NOMO-1 (cell line): ENCODE data around the gene OBSL1.

Experiments
- DNase-seq, 2 experiments: peaks; one replicate each; lab custom pipeline; 2025; ENCODE audit not compliant: unreplicated experiment in 2 of 2; lab: John Stamatoyannopoulos, UW

The OBSL1 gene

DNA sequence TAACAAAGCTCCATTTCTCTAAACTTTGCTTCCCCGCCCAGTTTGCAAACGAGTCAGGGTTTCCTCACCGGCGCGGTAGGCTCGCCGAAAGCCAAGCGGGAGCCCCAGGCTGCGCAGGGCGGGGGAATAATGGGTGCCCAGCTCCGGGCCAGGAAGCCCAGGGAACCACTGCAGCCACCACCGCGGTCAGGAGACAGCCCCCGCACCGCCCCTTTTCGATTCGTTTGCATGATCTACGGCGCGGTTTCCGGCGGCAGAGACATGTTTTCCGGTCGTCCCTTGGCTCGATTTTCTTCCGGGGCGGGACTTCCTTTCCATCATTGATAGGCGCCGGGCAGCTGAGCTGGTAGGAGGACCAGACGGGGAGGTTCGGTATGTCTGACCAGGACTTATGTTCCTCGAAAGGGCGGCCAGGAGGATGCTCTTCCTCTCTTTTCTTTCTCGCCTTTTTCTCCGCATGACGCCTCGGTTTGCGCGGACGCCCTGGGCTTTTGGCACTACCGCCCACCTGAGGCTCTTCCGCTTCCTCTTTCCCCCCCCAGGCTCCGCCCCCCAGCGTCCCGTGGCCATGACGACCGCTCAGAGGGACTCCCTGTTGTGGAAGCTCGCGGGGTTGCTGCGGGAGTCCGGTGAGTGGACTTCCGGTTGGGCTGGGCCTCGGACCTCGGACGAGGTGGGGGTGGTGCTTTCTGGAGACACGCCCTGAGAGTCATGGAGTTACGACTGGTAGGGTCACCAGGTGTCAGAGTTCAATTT lies 26.4 kb upstream of the OBSL1 start, which contains the start of gene STK11IP:
TSS of gene STK11IP (plus strand) at position 306 of the 756 bp plus-strand sequence. CDS start at position 569, 263 bp downstream.
- peak; percentile 97 to 98 for DNase-seq

DNA sequence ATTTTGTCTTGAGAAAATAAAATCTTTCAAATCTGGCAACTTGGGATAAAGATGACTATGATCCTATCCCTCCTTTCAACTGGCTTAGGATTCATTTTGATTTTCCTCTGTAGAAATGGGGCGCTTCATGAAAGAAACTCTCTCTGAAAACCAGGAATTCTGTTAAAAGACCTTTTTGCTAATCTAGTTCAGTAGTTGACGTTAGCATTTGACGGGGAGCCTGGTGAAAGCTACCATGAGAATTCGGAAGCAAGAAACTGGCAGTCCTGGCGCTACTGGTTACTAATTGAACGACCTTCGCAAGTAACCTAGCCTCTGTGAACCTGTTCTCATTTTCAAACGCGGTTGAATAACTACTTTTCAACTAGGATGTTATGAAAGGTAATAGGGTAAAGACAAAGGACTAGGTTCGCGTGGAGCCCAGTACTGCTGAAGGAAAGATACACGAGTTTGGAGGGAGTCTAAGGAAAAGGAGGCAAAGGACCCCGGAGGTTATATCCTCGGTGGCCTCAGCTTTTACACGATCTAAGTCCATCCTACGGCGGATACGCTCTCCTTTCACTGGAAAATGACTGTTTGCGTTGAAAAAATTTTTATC lies 25.7 kb upstream of the OBSL1 start:
- peak; percentile 29 to 34 for DNase-seq

DNA sequence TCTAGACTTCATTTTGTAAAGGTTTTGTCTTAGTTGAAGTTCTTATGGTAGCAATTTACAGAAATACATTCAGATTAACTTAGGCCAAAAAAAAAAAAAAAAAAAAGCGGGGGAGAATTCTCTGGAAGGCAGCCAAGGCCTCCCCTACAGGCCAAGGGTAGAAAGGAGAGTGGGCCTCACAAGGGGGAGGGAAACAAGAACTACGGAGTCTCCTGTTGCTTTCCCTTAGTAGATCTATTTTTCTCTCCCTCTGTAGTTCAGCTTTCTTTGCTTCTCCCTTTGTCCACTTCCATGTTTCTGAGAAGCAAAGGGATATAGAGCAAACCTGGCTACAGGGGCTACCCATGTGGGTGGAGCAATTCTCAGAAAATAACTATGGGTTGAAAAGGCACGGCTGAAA lies 23.9 kb upstream of the OBSL1 start:
- no peak for DNase-seq

DNA sequence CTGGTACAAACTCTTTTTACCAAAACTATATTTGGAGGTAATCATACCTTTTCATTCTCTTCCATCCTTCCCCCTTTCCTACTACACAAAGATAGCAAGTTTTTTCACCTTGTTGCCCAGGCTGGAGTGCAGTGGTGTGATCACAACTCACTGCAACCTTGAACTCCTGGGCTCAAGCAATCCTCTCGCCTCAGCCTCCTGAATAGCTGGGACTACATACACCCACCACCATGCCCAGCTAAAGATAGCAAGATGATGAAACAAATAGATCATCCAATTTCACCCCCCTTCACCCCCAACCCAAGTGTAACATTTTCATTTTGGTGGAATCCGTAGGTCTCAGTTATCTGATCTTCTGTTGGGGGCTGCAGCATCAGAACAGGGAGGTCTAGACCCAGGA lies 21.8 kb upstream of the OBSL1 start:
- DNase-seq = no peak

DNA sequence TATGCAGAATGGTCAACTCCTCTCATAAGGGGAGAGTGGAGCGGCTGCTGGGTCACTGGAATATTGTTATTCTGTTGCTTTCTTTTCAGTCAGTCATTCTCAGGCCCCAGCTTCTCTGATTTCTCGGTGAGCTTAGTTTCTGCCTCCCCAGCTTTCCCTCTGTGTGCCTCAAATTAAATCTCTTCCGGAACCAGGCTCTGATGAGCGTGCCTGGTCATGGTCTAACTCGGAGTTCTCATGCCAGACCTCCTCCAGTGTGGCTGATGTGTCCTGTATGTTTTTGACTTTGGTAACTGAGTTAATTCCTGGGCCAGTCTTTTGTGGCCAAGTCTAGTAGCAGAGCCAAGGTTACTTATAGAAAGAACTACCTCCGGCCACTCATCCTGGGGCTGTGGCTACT lies 21.4 kb upstream of the OBSL1 start:
- DNase-seq = no peak

DNA sequence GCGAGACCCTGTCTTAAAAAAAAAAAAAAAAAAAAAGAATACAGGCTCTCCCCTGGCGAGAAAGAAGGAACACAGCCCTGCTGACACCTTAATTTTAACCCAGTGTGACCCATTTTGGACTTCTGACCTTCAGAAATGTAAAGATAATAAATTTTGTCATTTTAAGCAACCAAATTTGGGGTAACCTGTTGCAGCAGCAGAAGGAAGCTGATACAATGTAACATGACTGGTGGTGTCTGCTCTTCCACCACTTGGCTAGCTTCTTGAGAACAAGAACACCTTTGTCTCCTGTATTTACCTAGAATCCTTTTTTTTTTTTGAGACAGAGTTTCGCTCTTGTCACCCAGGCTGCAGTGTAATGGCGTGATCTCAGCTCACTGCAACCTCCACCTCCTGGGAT lies 19.8 kb upstream of the OBSL1 start:
- DNase-seq = no peak

DNA sequence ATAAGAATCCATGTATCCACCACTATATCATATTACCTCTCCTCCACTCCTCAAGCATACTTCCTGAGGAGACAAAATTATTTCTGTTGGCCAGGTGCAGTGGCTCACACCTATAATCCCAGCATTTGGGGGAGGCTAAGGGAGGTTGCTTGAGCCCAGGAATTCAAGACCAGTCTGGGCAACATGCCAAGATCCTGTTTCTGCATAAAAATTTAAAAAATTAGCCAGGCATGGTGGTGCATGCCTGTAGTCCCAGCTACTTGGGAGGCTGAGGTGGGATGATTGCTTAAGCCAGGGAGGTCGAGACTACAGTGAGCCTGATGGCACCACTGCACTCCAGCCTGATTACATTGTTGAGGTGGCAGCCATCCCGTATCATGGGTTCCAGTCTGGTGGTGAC lies 10.0 kb upstream of the OBSL1 start:
- DNase-seq = no peak

DNA sequence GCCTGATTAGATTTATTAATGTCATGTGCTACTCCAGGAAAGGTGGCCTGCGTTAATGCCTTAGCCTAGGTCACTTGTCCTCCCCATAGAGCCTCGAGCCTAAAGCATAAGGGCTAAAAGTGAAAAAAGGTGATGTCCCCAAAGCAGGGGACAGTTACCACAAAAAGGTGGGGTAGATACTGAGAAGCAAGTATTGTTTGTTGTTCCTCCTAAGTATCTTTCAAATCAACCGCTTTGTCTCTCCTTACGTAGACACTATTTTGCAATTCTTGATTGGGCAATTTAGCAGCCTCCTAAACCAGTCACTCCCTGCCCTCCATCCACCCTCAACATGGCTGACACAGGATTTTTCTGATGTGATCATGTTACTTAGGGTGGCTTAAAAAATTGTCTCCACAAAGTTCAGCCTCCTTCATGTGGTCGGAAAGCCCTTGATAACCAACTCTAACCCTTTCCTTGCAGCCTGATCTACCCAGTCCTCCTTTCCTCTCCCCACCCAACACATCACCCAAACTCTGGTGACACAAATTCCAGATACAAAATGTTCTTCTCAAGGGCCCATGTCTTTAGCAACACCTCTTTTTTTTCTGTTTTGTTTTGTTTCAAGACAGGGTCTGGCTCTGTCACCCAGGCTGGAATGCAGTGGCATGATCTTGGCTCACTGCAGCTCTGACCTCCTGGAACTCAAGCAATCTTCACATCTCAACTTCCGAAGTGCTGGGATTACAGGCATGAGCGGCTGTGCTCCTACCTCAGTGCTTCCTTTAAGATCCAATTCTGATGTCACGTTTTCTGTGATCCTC lies 7.7 kb upstream of the OBSL1 start:
- peak; percentile 69 to 84 for DNase-seq

DNA sequence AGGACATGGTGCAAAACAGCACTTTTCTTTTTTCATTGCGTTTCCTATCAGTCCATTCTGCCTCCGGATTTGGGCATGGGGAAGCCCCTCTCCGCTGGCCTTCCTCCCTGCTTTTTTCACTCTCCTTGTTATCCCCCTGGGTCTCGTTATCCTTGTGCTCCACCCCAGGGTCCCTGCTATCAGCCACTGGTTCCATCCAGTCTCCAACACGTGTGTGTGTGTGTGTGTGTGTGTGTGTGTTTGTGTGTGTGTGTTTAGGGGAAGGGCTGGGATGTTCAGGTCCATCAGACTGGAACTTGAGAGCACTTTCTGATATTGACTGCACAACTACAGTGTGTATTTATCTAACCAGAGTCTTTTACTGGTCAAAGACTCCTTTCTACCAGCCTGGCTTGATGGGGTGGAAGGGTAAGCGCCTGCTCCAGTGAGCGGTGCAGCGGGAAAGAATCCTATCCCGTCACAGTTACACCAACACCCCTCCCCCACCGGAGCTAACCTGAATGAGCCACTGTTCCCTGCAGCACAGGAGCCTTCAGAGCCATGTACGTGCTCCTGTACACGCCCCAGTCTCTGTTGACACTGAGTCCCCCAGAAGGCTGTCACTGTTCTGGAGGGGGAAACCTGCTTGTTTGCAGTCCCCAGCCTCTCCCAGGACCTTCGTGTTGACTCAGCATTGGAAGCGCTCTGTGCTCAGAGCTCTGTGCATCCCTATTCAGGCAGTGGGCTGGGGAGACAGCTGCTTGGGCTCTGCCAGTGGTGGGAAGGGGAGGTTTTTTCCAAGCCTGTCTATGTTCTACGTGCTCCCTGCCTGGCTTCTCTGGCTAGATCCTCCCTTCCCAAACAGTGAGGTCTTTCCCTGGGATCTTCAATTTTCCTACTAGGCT lies 5.4 kb upstream of the OBSL1 start:
- DNase-seq = no peak

DNA sequence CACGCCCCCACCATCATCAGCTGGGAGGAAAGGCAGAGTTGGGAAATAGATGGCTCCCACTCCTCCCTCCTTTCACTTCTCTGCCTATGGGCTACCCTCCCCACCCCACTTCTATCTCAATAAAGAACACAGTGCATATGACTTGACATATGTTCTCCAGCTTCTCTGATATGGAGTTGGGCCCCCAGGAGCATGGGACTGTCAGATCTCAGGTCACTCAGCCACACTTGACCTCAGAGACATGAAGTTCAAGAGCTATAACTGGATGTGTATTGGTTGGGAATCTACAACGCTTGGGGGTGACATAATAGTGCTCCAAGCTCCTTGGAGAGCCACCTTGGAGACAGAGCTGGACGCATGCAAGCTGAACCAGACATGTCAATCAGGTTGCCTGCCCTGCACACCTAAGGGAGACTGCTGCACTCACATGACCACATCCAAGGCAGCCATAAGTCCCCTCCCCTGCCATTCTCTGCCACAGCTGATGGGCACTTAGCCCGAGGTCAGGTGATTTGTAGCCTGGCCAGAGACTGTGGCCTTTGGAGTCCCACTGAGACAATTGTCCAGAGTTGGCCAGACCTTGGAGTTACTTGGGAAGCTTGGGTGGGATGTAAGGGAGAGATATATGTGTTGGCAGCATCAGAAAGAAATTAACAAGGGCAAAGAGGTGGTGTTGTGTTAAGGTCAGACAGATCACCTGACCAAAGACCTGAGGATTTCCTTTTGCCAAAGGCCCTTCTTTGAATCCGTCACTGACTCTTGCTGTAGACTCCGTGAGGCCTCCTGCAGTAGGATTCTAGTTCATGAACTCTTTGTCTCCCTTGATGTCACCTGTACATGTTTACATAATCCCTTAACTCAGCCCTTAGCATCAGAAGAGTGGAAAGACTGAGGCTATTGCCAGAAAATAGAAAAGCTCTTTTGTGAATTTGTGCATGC lies 4.5 kb upstream of the OBSL1 start:
- DNase-seq = no peak

DNA sequence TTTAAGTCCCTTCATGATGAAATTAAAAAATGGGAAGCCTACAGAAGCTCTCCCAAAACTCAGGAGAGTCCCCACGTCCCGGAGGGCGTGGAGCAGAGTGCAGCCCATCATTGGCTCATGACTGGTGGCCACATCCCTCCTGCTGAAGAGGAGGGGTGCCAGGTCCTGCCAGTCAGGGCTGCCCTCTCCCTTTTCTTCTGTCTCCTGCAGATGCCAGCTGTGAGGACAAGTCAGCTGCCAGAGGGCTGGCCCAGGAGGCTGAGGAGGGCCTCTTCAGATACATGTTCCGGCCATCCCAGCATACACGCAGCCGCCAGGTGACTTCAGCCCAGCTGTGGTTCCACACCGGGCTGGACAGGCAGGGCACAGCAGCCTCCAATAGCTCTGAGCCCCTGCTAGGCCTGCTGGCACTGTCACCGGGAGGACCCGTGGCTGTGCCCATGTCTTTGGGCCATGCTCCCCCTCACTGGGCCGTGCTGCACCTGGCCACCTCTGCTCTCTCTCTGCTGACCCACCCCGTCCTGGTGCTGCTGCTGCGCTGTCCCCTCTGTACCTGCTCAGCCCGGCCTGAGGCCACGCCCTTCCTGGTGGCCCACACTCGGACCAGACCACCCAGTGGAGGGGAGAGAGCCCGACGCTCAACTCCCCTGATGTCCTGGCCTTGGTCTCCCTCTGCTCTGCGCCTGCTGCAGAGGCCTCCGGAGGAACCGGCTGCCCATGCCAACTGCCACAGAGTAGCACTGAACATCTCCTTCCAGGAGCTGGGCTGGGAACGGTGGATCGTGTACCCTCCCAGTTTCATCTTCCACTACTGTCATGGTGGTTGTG lies 3.4 kb upstream of the OBSL1 start:
- no peak for DNase-seq

DNA sequence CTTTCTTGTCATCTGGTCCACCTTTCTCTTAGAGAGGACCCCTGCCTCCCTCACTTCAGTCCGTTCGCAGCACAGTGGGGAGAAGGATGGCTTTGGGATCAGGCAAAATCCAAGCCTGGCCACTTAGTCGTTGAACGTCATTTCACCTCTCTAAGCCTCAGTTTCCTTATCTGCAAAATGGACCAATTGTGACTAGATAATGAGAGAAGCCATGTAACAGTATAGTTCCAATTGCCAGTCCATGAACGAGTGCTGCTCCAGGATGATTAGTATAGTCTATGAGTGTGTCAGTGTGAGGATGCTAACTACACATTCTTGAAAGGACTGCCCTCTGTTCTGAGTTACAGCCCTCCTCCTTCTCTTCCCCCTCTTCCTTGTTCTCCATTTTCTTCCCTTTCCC lies 1.8 kb upstream of the OBSL1 start:
- peak in 1 of 2 experiments; percentile 61 for DNase-seq

DNA sequence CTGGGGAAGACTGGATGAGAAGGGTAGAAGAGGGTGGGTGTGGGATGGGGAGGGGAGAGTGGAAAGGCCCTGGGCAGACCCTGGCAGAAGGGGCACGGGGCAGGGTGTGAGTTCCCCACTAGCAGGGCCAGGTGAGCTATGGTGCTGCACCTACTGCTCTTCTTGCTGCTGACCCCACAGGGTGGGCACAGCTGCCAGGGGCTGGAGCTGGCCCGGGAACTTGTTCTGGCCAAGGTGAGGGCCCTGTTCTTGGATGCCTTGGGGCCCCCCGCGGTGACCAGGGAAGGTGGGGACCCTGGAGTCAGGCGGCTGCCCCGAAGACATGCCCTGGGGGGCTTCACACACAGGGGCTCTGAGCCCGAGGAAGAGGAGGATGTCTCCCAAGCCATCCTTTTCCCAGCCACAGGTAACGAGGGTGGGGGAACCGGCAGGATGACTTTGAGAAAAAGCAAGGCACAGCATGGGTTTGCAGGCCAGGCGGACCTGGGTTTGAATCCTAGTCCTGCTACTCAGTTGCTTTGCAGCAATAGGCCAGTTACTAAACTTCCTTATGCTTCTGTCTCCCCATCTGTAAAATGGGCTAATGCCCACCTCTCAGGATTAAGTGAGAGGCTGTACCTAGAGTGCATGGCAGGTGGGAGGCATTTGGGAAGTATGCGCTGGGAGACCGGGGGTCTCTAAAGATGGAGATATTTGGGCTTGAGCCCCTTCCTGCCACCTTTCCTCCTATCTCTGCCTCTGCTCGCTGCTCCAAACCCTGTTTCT lies 1.1 kb upstream of the OBSL1 start, which contains the start of gene INHA:
TSS of gene INHA (plus strand) at position 74 of the 765 bp plus-strand sequence. CDS start at position 139, 65 bp downstream.
- DNase-seq = no peak

DNA sequence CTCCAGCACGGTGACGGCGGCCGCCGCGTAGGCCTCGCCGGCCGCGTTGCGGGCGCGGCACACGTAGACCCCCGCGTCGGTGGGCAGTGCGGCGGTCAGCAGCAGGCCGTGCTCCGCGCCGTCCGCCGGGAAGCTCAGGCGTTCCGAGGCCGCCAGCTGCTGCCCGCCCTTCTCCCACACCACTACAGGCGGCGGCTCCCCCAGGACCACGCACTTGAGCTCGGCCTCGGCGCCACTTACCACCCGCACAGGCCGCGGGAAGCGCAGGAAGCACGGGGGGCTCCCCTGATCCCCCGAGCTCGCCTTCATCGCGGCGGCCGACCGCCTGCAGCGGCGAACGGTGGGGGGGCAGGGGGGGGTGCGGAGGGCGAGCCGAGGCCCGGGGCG lies 422 bp downstream of the OBSL1 start:
- no peak for DNase-seq

DNA sequence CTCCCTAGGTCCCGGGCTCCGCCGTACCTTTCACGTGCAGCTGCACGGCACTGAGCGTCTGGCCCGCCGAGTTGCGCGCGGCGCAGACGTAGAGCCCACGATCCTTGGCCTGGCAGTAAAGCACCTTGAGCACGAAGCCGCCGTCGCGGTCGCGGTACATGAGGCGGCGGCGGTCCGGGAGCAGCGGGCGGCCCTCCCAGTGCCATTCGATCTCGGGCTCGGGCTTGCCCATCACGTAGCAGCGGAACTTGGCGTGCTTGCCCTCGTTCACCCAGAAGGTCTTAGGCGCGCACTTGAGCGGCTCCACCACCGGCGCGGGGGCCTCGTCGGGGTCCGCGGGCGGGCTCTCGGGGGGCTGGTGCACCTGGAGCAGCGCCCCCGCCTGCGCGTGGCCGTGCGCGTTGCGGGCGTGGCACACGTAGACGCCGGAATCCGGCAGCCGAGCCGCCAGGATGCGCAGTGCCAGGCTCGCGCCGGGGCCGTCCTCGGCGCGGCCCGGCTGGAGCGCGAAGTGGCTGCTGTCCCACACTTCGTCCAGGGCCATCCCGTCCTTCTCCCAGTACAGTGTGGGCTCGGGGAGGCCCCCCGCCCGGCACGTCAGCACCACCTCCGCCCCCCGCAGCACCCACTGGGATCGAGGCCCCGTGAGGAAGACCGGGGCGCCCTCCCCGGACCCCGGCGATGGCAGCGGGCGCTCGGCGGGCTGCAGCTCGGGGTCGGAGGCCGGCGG lies 980 bp downstream of the OBSL1 start:
- DNase-seq = no peak

DNA sequence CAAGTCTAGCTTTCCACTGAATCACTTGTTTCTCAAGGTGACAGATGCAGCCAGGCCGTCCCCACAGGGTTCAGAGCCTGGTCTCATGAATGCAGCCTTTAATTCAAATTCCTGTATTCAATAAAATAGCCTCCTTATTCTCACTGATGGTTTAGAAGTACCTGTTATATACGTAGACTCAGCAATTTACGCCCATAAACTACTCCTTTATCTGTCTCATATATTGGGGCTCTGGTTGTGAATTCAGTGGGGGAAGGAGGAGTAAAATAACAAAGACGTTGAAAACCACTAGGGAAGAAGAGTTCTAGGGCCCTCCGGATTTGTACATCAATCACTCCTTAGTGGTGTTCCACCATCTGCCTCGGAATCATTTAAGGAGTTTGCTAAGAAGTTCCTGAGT lies 1.7 kb downstream of the OBSL1 start:
- no peak for DNase-seq

DNA sequence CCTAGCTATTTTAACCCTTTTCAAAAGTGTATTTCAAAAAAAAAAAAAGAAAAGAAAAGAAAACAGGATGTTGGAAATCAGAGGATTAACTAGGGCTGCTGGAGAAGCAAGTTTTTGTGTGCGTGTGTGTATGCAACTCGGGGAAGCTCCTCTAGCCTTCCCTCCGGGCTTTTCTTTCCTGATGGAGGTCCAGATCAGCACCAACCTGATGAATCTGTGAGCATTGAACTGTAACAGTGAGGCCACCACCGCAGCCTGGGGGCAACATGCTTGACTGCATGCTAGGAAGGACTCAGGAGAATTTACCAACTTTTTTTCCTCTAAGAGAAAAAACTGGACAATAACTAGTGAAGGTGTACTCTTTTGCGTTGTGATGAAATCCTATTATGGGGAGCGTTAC lies 2.3 kb downstream of the OBSL1 start:
- DNase-seq = no peak
